Heart left ventricle (tissue), 13 donors: ENCODE data around the gene DSC3.

Experiments
- POLR2A ChIP-seq, 2 donors: fragments of 450-650 bp; IDR thresholded peaks; one replicate each; pipeline ENCODE4 v1.6.1; 2017; ENCODE audit warnings: antibody characterized with exemption in 2 of 2, mild to moderate bottlenecking in 2 of 2, moderate library complexity in 2 of 2
- TF ChIP-seq, protein P1 (sequence below), 12 donors: fragments of 200-600 bp; sonication (generic) in 4 of 12; IDR thresholded peaks; one replicate each; pipeline versions ENCODE4 v1.5.0 to v1.8.0; 2018 to 2022; ENCODE audit warnings: antibody characterized with exemption in 12 of 12, mild to moderate bottlenecking in 5 of 12
- donor health status: ischemic (EF 13 %, LVEDD 7.1; RV severe dilation, severe dysfunction).
- donor health status: DM: no; HTN: yes; CAD: no.
- donor health status: DM: no; HTN: no; CAD: no.
- donor health status: ischemic (EF 25% LVEDD 6.9; RV normal size, moderate dysfunction).
- donor health status: ischemic (EF 25% LVEDD 5.7; RV mildly dilated, moderate dysfunction).
- donor health status: ischemic (EF 35%, LVEDD 5.7; RV mildly dilated, moderate dysfunction).
- donor health status: nonischemic (EF 11% LVEDD 7.7; RV severe dilation, severe dysfunction).
- donor health status: DM: yes; HTN: yes; CAD: no.
- donor health status: PGD.
- donor health status: ischemic (EF 29% LVEDD 5.4; RV normal size, mild dysfunction).
- donor health status: nonischemic (EF 23%, LVEDD 6.1; RV moderate dilation, normal function).

DNA sequence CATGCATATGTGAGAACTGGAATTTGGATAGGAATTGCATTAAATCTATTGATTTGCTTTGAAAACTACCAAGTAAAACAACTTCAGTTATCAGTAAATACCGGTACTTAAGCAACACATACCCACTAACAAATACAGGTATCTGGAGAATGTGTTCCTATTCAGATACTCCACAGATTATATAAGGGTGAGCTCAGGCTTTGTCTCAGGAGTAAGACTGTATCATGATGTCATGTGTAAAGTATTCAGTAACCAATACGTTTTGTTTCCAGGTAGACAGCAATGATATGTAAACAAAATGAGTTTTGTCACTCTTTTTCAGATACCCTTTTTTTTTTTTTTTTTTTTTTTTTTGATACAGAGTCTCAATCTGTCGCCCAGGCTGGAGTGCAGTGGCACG is 74.8 kb downstream of the DSC3 start:
- TF ChIP-seq, protein P1, sequence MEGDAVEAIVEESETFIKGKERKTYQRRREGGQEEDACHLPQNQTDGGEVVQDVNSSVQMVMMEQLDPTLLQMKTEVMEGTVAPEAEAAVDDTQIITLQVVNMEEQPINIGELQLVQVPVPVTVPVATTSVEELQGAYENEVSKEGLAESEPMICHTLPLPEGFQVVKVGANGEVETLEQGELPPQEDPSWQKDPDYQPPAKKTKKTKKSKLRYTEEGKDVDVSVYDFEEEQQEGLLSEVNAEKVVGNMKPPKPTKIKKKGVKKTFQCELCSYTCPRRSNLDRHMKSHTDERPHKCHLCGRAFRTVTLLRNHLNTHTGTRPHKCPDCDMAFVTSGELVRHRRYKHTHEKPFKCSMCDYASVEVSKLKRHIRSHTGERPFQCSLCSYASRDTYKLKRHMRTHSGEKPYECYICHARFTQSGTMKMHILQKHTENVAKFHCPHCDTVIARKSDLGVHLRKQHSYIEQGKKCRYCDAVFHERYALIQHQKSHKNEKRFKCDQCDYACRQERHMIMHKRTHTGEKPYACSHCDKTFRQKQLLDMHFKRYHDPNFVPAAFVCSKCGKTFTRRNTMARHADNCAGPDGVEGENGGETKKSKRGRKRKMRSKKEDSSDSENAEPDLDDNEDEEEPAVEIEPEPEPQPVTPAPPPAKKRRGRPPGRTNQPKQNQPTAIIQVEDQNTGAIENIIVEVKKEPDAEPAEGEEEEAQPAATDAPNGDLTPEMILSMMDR (IDR thresholded peaks at IDR 0.05) = no peak
- TF ChIP-seq POLR2A (IDR thresholded peaks at IDR 0.05) = no peak
